HepG2 (cell line): ENCODE measurements around the gene ATXN1L. TPM values are rescaled to one million over a fixed set of nuclear protein-coding genes. Genes with fewer than 3 reads are reported as not detected.
A peak's percentile ranks its signal among the peaks of the same experiment; 100 is the strongest.

Source experiments
- IRX3 ChIP-seq: sonication (generic); formaldehyde crosslinking; IDR thresholded peaks from 2 replicates; pipeline ENCODE4 v1.8.1; 2023; ENCODE audit warnings: mild to moderate bottlenecking, low read depth, missing genetic modification reagents, borderline replicate concordance
- MEIS1 ChIP-seq: sonication (generic); formaldehyde crosslinking; IDR thresholded peaks from 2 replicates; pipeline ENCODE4 v1.9.0; 2021; ENCODE audit warnings: mild to moderate bottlenecking, missing genetic modification reagents, moderate library complexity, borderline replicate concordance
- MIXL1 ChIP-seq: IDR thresholded peaks from 2 replicates; pipeline ENCODE4 v1.6.1; 2016
- MLXIP ChIP-seq: sonication (generic); formaldehyde crosslinking; IDR thresholded peaks from 2 replicates; pipeline ENCODE4 v1.9.0; 2021; ENCODE audit warnings: missing genetic modification reagents, borderline replicate concordance
- MTF1 ChIP-seq: sonication (generic); formaldehyde crosslinking; IDR thresholded peaks from 2 replicates; pipeline ENCODE4 v1.5.0; 2020; ENCODE audit warnings: missing genetic modification reagents
- MZF1 ChIP-seq: sonication (generic); formaldehyde crosslinking; IDR thresholded peaks from 2 replicates; pipeline ENCODE4 v1.8.1; 2023; ENCODE audit warnings: mild to moderate bottlenecking, missing genetic modification reagents, borderline replicate concordance
- NFATC3 ChIP-seq: sonication (generic); formaldehyde crosslinking; IDR thresholded peaks from 2 replicates; pipeline ENCODE4 v1.5.1; 2020; ENCODE audit warnings: mild to moderate bottlenecking, missing genetic modification reagents
- PRDM15 ChIP-seq: sonication (generic); formaldehyde crosslinking; IDR thresholded peaks from 2 replicates; pipeline ENCODE4 v1.4.0; 2020; ENCODE audit warnings: missing genetic modification reagents
- SMARCE1 ChIP-seq: fragments of 450-650 bp; IDR thresholded peaks from 2 replicates; pipeline ENCODE4 v1.6.1; 2017; ENCODE audit warnings: borderline replicate concordance
- SNAI1 ChIP-seq: sonication (generic); formaldehyde crosslinking; IDR thresholded peaks from 2 replicates; pipeline ENCODE4 v1.5.0; 2020; ENCODE audit warnings: mild to moderate bottlenecking, missing genetic modification reagents, borderline replicate concordance
- SP4 ChIP-seq: sonication (generic); formaldehyde crosslinking; IDR thresholded peaks from 2 replicates; pipeline ENCODE4 v1.8.1; 2023; ENCODE audit warnings: mild to moderate bottlenecking, missing genetic modification reagents
- ZNF501 ChIP-seq: sonication (generic); formaldehyde crosslinking; IDR thresholded peaks from 2 replicates; pipeline ENCODE4 v1.5.1; 2020; ENCODE audit warnings: mild to moderate bottlenecking, moderate library complexity, missing genetic modification reagents
- ZNF564 ChIP-seq: sonication (generic); formaldehyde crosslinking; IDR thresholded peaks from 2 replicates; pipeline ENCODE4 v1.8.1; 2023; ENCODE audit warnings: mild to moderate bottlenecking, missing genetic modification reagents
- ZNF598 ChIP-seq: sonication (generic); formaldehyde crosslinking; IDR thresholded peaks from 2 replicates; pipeline ENCODE4 v1.5.1; 2020; ENCODE audit warnings: mild to moderate bottlenecking, missing genetic modification reagents, borderline replicate concordance
- polyA plus RNA-seq, 8 experiments: library from polyadenylated mRNA; depleted of rRNA in 3 of 8; stranded (reverse) in 7 of 8; unstranded in 1 of 8; fragments of >200 nt; fragmentation: Illumina TruSeq in 4 of 8; extraction: Trizol in 4 of 8; gene quantifications; 2 replicates each; pipeline versions ENCODE4 v1.2.1 to v1.2.3, GENCODE V29; 2011 to 2016; ENCODE audit warnings: low read depth in 4 of 8, missing spikeins in 1 of 8, mixed read lengths in 1 of 8; ENCODE audit not compliant: insufficient read depth in 1 of 8
- total RNA-seq, 5 experiments: library from RNA; depleted of rRNA; stranded (reverse); fragments of >200 nt; fragmentation: Illumina TruSeq; extraction: Trizol; gene quantifications; 2 replicates each; pipeline ENCODE4 v1.2.3, GENCODE V29; 2016; ENCODE audit warnings: low read depth in 1 of 5
- TF ChIP-seq, protein P1 (sequence below): IDR thresholded peaks from 2 replicates; pipeline ENCODE4 v1.6.1; 2016; ENCODE audit warnings: missing compliant biosample characterization, missing genetic modification reagents, borderline replicate concordance
- TF ChIP-seq, protein P2 (sequence below): sonication (generic); formaldehyde crosslinking; IDR thresholded peaks from 2 replicates; pipeline ENCODE4 v1.5.1; 2020; ENCODE audit warnings: missing genetic modification reagents, mild to moderate bottlenecking, borderline replicate concordance
- TF ChIP-seq, protein P3 (sequence below): sonication (generic); formaldehyde crosslinking; IDR thresholded peaks from 2 replicates; pipeline ENCODE4 v1.4.0; 2020; ENCODE audit warnings: missing genetic modification reagents, borderline replicate concordance

The ATXN1L gene
- total and polyA plus RNA-seq, 2 of the 13 experiments (the other 11 are each of a cell fraction or from before 2014, with no cell fraction given): 20.0 to 22.4 TPM

DNA sequence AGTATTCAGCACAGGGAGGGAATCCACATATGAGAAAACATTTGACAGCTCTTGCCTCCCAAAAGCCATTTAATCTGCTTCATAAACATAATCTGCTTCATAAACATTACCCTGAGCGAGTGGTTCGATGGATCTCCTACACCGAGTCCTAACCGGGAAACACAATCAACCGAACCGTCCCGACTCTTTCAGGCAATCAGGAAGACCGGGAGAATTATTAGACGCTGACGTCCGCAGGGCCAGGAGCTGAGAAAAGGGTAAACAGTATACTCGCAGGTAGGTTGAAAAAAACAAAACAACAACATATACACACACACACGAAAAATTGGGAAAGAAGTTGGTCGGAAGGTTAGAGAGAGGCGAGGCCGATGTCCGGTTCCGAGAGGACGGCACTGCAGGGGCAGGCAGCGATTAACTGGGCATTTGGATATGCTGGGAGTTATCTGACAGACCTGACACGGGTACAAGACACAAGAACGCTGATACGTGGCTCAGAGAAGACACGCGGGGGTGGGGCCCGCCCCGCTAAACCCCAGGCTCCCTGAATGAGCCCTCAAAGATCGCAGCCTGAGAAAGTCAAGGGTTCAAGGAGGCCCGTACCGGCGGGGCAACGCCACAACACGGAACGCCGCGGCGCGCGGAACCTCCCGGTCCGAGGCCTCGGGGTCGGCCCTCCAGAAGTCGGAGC is 37.7 kb upstream of the ATXN1L start (continued):
- TF ChIP-seq MLXIP (CRISPR knock-in tag): no peak
- TF ChIP-seq NFATC3 (CRISPR knock-in tag): no peak; the same call in 1 of the 2 replicates
- no peak for TF ChIP-seq MIXL1 (CRISPR knock-in tag)
- TF ChIP-seq SNAI1: peak; percentile 90; the same call in 1 of the 2 replicates
- TF ChIP-seq, protein P1, sequence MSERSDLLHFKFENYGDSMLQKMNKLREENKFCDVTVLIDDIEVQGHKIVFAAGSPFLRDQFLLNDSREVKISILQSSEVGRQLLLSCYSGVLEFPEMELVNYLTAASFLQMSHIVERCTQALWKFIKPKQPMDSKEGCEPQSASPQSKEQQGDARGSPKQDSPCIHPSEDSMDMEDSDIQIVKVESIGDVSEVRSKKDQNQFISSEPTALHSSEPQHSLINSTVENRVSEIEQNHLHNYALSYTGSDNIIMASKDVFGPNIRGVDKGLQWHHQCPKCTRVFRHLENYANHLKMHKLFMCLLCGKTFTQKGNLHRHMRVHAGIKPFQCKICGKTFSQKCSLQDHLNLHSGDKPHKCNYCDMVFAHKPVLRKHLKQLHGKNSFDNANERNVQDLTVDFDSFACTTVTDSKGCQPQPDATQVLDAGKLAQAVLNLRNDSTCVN (CRISPR knock-in tag): no peak
- TF ChIP-seq ZNF598 (CRISPR knock-in tag): no peak
- no peak for TF ChIP-seq SMARCE1
- TF ChIP-seq, protein P2, sequence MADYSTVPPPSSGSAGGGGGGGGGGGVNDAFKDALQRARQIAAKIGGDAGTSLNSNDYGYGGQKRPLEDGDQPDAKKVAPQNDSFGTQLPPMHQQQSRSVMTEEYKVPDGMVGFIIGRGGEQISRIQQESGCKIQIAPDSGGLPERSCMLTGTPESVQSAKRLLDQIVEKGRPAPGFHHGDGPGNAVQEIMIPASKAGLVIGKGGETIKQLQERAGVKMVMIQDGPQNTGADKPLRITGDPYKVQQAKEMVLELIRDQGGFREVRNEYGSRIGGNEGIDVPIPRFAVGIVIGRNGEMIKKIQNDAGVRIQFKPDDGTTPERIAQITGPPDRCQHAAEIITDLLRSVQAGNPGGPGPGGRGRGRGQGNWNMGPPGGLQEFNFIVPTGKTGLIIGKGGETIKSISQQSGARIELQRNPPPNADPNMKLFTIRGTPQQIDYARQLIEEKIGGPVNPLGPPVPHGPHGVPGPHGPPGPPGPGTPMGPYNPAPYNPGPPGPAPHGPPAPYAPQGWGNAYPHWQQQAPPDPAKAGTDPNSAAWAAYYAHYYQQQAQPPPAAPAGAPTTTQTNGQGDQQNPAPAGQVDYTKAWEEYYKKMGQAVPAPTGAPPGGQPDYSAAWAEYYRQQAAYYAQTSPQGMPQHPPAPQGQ (CRISPR knock-in tag): no peak
- TF ChIP-seq MTF1 (CRISPR knock-in tag): 0 out of 2 replicates have a peak, but pooled peaks have one; percentile 2
- TF ChIP-seq MZF1 (CRISPR knock-in tag): peak; percentile 23; the same call in 1 of the 2 replicates
- no peak for TF ChIP-seq SP4 (CRISPR knock-in tag)
- TF ChIP-seq MEIS1 (CRISPR knock-in tag): 0 out of 2 replicates have a peak, but pooled peaks have one; percentile 4
- TF ChIP-seq IRX3: no peak
- TF ChIP-seq, protein P3, sequence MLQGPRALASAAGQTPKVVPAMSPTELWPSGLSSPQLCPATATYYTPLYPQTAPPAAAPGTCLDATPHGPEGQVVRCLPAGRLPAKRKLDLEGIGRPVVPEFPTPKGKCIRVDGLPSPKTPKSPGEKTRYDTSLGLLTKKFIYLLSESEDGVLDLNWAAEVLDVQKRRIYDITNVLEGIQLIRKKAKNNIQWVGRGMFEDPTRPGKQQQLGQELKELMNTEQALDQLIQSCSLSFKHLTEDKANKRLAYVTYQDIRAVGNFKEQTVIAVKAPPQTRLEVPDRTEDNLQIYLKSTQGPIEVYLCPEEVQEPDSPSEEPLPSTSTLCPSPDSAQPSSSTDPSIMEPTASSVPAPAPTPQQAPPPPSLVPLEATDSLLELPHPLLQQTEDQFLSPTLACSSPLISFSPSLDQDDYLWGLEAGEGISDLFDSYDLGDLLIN (CRISPR knock-in tag): peak; percentile 85
- TF ChIP-seq PRDM15 (CRISPR knock-in tag): peak; percentile 55; the same call in 1 of the 2 replicates
- 0 out of 2 replicates have a peak, but pooled peaks have one; percentile 27 for TF ChIP-seq ZNF564
- peak; percentile 70; the same call in 1 of the 2 replicates for TF ChIP-seq ZNF501 (CRISPR knock-in tag)
